Renal pelvis (tissue), 4 donors: ENCODE measurements around the gene C20orf96. TPM values are rescaled to one million over a fixed set of nuclear protein-coding genes. Genes with fewer than 3 reads are reported as not detected.
A peak's percentile ranks its signal among the peaks of the same experiment; 100 is the strongest.

ENCODE experiments used
- DNase-seq: peaks from one replicate; pipeline ENCODE4 v3.0.0-alpha.2; 2013
- polyA plus RNA-seq, 3 donors: library from polyadenylated mRNA; unstranded; fragments of 120-200 nt; gene quantifications; one replicate each; pipeline ENCODE4 v1.2.1, GENCODE V29; 2013; ENCODE audit not compliant: insufficient read length in 3 of 3

The C20orf96 gene
- polyA plus RNA-seq, 3 donors, result 37.1 to 45.2 (median 40.2) TPM

GRCh38 chr20:316316-317068 lies 25.9 kb upstream of the C20orf96 start:
- DNase-seq, result no peak

- DNase-seq, result no peak
Observed at GRCh38 chr20:313948-314347, 23.4 kb upstream of the C20orf96 start.

DNA sequence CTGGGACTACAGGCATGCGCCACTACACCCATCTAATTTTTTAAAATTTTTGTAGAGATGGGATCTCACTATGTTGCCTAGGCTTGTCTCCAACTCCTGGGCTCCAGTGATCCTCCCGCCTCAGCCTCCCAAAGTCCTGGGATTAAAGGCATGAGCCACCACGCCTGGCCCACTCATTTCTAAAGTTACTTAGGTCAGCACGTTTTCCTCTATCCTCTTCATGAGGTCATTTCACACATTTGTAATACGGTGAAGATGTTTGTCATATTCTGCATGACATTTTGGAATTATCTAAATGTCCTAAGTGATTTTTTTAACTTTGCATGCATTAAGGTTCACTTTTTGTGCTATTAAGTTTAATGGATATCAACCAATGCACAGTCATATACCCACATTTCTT lies 22.9 kb upstream of the C20orf96 start:
- no peak for DNase-seq

- DNase-seq, result no peak
Observed at GRCh38 chr20:312866-313265, 22.3 kb upstream of the C20orf96 start.

- no peak for DNase-seq
Observed at GRCh38 chr20:312067-312466, 21.5 kb upstream of the C20orf96 start.

DNA sequence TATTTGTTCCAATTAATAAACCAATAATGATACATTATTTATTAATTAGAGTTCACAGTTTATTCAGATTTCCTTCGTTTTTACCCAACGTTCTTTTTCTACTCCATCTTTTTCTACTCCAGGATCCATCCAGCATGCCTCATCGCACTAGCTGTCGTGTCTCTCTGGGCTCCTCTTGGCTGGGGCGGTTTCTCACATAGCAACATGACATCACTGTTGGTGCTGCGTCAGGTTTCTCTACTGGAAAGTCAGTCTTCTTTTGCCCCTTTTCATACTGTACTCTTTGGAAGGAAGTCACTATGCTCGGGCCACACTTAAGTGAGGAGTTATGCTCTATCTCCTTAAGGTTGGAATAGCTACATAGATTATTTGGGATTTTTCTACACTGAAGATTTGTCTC lies 21.1 kb upstream of the C20orf96 start:
- no peak for DNase-seq

DNA sequence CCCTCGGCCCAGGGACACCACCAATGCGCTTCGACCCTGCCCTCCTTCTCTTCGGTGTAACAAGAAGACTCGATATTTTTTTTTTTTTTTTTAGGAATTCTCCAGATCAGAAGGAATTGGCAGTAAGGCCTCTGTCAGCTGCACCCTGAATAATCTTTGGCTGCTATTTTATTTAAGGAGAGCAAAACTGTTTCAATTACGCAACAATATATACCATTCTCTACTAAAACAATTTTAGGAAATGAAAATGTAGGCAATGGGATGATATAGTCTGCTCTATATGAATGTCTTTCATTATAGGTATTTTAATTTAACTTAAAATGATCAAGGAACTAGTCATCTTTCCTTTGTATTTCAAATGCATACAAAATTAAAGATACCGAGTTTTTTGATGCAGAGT lies 20.1 kb upstream of the C20orf96 start:
- DNase-seq, result no peak

DNA sequence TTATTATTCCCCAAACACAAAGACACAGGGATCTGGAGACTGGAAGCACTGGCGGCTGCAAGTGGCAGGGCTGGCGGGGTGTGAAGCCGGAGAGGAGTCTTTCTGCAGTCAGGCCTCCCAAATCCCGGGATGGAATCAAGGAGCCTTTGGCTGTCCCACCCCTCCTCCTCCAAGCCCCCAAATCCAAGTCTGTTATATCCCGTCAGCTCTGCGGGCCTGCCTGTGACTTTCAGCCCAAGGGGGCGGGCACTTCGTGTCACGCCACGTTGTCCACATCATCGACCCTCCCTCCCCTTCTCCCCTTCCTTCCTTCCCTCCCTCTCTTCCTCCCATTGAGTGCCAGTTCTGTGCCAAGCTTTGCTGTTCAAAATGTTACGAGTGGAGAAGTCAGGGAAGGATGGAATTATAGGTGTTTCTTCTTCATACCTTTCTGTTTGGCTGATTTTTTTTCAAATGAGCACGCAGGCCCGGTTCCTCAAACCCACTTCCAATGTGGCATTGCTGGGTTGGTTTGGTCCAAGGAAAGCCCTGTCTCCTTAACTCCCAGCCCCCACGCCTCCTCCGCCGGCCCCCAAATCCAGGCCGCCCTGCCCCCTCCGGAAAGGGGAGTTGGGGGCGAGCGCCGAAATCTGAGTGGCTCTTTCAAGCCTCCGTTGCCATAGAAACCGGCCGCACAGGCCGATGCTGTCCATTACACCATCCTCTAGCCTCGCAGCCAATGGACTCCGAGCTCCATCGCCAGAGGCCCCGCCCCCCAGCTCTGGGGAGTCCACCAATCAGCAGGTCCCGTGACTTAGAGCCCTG lies 19.5 kb upstream of the C20orf96 start:
- peak; percentile 100 for DNase-seq

- no peak for DNase-seq
Observed at GRCh38 chr20:309306-309840, 18.8 kb upstream of the C20orf96 start.

GRCh38 chr20:308427-309038 lies 18.0 kb upstream of the C20orf96 start:
- DNase-seq, result no peak

DNA sequence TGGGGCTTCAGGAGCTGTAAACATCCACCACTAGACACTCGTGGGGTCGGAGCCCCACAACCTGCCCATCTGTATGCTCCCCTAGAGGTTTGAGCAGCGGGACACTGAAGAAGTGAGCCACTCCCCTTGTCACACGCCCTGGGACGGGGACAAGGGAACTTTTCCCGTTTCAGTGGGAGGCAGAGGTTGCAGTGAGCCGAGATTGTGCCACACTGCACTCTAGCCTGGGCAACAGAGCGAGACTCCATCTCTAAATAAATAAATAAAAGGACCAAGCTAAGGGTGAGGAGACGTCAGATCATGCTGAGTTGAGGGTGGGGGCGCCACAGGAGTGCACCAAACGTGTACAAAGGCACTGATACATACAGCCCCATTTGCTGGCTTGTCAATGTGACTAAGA lies 15.2 kb upstream of the C20orf96 start:
- DNase-seq, result no peak

DNA sequence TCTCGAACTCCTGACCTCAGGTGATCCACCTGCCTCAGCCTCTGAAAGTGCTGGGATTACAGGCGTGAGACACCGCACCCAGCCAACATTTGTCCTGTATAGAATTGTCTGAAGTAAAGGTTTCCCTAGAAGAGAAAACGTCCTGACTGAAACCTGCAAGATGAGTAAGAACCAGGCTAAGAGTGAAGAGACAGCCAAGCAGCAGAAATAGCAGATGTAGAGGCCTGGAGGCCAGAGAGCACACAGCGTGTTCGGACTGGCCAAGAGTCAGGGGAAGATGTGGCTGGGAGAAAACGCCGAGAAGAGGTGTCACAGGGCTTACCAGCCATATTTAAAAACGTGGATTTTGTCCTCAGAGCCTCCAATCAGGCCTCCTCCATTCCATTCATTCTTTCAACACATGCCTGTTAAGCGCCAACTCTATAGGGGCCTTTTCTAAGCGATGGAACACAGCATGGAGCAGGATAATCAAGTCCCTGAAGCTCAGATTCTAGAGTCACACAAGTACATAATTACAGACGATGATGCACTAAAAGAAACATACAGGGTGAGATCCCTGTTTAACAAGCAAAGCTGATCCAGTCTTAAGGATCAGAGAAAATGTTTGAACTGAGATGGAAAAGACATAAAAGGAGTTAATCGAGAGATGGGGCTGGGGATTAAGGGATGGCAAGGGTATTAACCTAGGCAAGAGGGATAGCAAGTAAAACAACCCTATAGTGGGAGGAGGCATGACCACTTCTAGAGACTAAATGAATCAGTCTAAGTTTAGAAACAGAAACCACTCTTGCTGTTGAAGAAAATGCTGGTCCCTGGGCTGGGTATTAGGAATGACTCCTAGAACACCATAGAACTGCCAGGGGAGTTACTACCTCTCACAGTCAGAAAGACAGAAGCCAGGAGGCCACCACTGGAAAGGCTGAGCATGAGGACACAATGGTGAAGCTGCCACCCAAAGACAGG lies 11.6 kb upstream of the C20orf96 start:
- DNase-seq, result no peak

DNA sequence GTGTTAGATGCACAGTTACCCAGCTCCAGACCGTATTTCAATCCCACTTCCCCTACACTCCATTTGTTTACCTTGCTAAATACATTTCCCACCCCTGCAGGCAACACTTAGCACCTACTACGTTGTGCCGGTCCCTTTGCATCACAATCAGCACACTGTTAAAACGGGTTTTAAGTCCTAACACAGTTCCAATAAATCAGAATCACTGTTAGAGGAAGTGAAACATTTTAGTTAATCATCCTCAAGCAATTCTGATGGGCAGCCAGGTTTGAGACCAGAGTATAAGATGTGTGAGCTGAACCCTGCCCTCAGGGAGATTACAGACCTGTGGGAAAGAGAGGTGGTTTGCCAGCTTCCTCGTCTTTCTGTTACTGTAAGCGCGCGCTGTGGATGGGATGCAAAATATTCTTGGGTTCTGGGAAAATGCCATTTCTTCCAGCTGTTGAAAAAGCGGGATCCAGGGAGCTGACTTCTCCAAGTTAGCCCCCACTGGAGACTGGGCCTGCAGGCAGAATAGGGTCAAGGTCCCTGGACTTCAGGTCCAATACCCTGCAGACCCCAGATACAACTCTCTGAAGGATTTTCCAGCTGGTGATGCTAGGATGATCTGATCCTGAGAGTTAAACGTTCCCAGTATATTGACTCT lies 9.9 kb upstream of the C20orf96 start:
- DNase-seq, result no peak

DNA sequence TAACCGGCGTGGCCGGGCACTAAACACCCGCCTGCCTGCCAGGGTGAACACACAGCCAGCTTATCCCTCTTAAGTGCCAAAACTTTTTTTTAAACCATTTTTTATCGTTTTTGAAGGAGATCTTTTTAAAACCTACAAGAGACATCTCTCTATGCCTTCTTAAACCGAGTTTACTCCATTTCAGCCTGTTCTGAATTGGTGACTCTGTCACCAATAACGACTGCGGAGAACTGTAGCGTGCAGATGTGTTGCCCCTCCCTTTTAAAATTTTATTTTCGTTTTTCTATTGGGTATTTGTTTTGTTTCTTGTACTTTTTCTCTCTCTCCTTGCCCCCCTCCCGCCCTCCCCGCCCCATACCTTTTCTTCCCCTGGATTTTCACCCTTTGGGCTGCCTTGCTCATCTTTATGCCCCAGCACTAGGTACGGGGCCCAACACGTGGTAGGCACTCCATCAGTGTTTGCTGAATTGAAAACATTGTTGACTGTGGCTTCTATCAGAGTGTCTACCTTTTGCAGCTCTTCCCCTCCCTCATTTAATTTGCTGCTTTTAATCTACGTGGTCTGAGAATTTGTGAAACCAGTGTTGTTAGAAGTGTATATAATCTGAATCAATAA lies 8.3 kb upstream of the C20orf96 start:
- no peak for DNase-seq

DNA sequence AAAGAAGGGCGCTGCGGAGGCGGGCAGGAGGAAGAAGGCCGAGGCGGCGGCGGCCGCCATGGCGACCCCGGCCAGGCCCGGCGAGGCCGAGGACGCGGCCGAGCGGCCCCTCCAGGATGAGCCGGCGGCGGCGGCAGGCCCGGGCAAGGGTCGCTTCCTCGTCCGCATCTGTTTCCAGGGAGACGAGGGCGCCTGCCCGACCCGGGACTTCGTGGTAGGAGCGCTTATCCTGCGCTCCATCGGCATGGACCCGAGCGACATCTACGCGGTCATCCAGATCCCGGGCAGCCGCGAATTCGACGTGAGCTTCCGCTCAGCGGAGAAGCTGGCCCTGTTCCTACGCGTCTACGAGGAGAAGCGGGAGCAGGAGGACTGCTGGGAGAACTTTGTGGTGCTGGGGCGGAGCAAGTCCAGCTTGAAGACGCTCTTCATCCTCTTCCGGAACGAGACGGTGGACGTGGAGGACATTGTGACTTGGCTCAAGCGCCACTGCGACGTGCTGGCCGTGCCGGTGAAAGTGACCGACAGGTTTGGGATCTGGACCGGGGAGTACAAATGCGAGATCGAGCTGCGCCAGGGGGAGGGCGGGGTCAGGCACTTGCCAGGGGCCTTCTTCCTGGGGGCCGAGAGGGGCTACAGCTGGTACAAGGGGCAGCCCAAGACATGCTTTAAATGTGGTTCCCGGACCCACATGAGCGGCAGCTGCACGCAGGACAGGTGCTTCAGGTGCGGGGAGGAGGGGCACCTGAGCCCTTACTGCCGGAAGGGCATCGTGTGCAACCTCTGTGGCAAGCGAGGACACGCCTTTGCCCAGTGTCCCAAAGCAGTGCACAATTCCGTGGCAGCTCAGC lies 7.6 kb upstream of the C20orf96 start:
- DNase-seq, result peak; percentile 44

DNA sequence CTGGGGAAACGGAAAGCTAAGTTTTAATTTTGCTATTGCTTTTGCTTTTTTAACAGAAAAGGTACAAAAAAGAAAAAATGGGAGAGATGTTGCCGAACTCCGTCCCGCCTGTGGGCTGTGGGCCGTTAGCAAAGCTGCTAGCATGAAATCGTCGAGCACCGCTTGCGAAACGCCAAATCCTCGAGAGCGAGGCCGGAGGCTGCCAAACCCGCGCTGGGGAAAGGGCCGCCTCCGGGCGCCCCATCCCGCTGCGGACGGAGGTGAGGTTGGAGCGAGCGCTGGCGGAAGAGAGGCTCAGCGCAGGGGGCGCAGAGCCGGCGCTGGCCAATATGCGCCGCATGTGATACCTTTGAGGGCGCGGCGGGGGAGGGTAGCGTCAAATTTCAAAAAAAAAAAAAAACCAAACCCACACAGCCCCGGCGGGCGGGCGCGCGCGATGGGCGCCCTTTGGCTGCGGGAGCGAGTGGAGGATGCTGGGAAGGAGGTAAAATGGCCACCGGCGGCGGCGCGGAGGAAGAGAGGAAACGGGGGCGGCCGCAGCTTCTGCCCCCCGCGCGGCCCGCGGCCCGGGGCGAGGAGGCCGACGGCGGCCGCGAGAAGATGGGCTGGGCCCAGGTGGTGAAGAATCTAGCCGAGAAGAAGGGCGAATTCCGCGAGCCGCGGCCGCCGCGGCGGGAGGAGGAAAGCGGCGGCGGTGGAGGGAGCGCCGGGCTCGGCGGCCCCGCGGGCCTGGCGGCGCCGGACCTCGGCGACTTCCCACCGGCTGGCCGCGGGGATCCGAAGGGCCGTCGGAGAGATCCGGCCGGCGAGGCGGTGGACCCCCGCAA lies 6.8 kb upstream of the C20orf96 start, which contains the start of gene ZCCHC3:
Gene ZCCHC3, plus strand, starts transcription at position 473 of the 827 bp plus-strand sequence. Its CDS starts 17 bp downstream, at position 490.
- DNase-seq, result peak; percentile 94

- DNase-seq, result no peak
Observed at GRCh38 chr20:295804-296203, 5.3 kb upstream of the C20orf96 start.

DNA sequence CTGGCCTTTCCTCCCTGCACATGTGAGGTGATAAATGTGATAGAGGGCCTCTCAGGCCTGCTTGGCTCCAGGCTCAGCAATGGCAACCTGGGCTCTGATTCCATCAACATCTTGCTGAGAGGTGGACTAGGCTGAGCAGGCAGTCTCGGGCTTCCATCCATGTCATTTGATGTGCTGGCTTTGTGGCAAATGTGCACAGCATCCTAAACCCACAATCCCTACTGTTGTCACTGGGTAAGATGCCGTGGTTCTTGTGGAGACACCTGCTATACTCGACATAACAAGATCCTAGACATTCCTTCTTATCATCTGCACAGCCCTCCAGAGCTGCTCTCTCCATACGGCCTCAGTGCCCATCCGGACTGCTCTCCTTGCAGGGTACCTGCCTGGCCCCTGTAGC lies 4.1 kb upstream of the C20orf96 start:
- DNase-seq, result no peak
